K562 (cell line): ENCODE results near the gene DHDDS. TPM values are rescaled to one million over a fixed set of nuclear protein-coding genes. Genes with fewer than 3 reads are reported as not detected.

Source experiments
- BCOR ChIP-seq: fragments of 450-650 bp; IDR thresholded peaks from 2 replicates; pipeline ENCODE4 v1.6.1; 2016
- CBFA2T3 ChIP-seq: fragments of 450-650 bp; IDR thresholded peaks from 2 replicates; pipeline ENCODE4 v1.6.1; 2017
- E2F3 ChIP-seq: fragments of 250-450 bp; sonication (Bioruptor Pico); IDR thresholded peaks from 2 replicates; pipeline ENCODE4 v1.4.0; 2020; ENCODE audit warnings: mild to moderate bottlenecking
- ESRRB ChIP-seq: fragments of 250-450 bp; sonication (Bioruptor Pico); IDR thresholded peaks from 2 replicates; pipeline ENCODE4 v1.5.0; 2020; ENCODE audit warnings: mild to moderate bottlenecking, moderate library complexity, borderline replicate concordance
- FOXA1 ChIP-seq: fragments of 450-650 bp; IDR thresholded peaks from 2 replicates; pipeline ENCODE4 v1.6.1; 2016; ENCODE audit warnings: mild to moderate bottlenecking, borderline replicate concordance
- HDGF ChIP-seq: fragments of 450-650 bp; IDR thresholded peaks from 2 replicates; pipeline ENCODE4 v1.6.1; 2016
- HNRNPLL ChIP-seq: fragments of 200-400 bp; formaldehyde crosslinking; IDR thresholded peaks from 2 replicates; pipeline ENCODE4 v1.6.1; 2017; ENCODE audit warnings: low read length, low read depth, mild to moderate bottlenecking; ENCODE audit not compliant: poor library complexity, severe bottlenecking
- IFI16 ChIP-seq: fragments of 250-450 bp; sonication (Bioruptor Pico); IDR thresholded peaks from 2 replicates; pipeline ENCODE4 v2.1.2; 2022; ENCODE audit warnings: mild to moderate bottlenecking, inconsistent platforms
- NRF1 ChIP-seq, 2 experiments: fragments of 450-650 bp; IDR thresholded peaks in 1 of 2; conservative IDR thresholded peaks in 1 of 2; 2 replicates each; pipeline ENCODE4 v1.6.1; 2014; ENCODE audit warnings: mild to moderate bottlenecking in 2 of 2
- PCBP1 ChIP-seq: fragments of 200-400 bp; formaldehyde crosslinking; IDR thresholded peaks from 2 replicates; pipeline ENCODE4 v1.6.1; 2018; ENCODE audit warnings: mild to moderate bottlenecking, low read depth, low read length; ENCODE audit not compliant: poor library complexity, severe bottlenecking
- PHB2 ChIP-seq: fragments of 450-650 bp; IDR thresholded peaks from 2 replicates; pipeline ENCODE4 v1.6.1; 2017; ENCODE audit warnings: low read depth
- PHF8 ChIP-seq: fragments of 200-600 bp; sonication (generic); IDR thresholded peaks from 2 replicates; pipeline ENCODE4 v1.6.1; 2012; ENCODE audit warnings: mixed run types, mild to moderate bottlenecking, inconsistent platforms, low read length, moderate library complexity, borderline replicate concordance
- POLR2H ChIP-seq: IDR thresholded peaks from 2 replicates; pipeline ENCODE4 v1.6.1; 2016; ENCODE audit warnings: missing genetic modification characterization, low read depth, mild to moderate bottlenecking, control low read depth, missing compliant biosample characterization, moderate library complexity
- RBBP5 ChIP-seq: fragments of 200-600 bp; sonication (generic); IDR thresholded peaks from 2 replicates; pipeline ENCODE4 v1.6.1; 2012; ENCODE audit warnings: borderline replicate concordance, mild to moderate bottlenecking, low read length, control low read depth, inconsistent platforms; ENCODE audit not compliant: insufficient read depth, poor library complexity, severe bottlenecking
- RBM39 ChIP-seq: fragments of 200-400 bp; formaldehyde crosslinking; optimal IDR thresholded peaks from 2 replicates; pipeline ENCODE3; 2018; ENCODE audit warnings: low read depth, low read length
- SRSF7 ChIP-seq: fragments of 200-400 bp; formaldehyde crosslinking; optimal IDR thresholded peaks from 2 replicates; pipeline ENCODE3; 2017; ENCODE audit warnings: mild to moderate bottlenecking, low read depth, low read length
- TGIF2 ChIP-seq: sonication (generic); formaldehyde crosslinking; IDR thresholded peaks from 2 replicates; pipeline ENCODE4 v1.8.1; 2022; ENCODE audit warnings: mild to moderate bottlenecking, missing genetic modification reagents, moderate library complexity
- ZFP30 ChIP-seq: fragments of 250-450 bp; sonication (Bioruptor Pico); IDR thresholded peaks from 2 replicates; pipeline ENCODE4 v1.8.0; 2022; ENCODE audit warnings: moderate library complexity, mild to moderate bottlenecking, inconsistent platforms, borderline replicate concordance
- ZNF121 ChIP-seq: sonication (generic); formaldehyde crosslinking; conservative IDR thresholded peaks from 2 replicates; pipeline ENCODE4 v1.8.0; 2022; ENCODE audit warnings: missing genetic modification reagents
- polyA plus RNA-seq, 8 experiments: library from polyadenylated mRNA; depleted of rRNA in 4 of 8; stranded (reverse) in 5 of 8; unstranded in 3 of 8; fragments of >200 nt; fragmentation: Nextera tagmentation in 2 of 8; fragmentation: Illumina TruSeq in 1 of 8; extraction: Ambion mirVana in 2 of 8; extraction: Trizol in 1 of 8; gene quantifications; 2 replicates each; pipeline versions ENCODE4 v1.2.1 to v1.2.3, GENCODE V29; 2011 to 2014; ENCODE audit warnings: inconsistent platforms in 1 of 8, missing spikeins in 1 of 8
- total RNA-seq, 7 experiments: library from RNA; depleted of rRNA in 6 of 7; stranded (reverse); fragments of >200 nt in 6 of 7; fragmentation: Illumina TruSeq in 2 of 7; extraction: Trizol in 2 of 7; gene quantifications; 2 replicates each; pipeline versions ENCODE4 v1.2.1 to v1.2.3, GENCODE V29; 2011 to 2021; ENCODE audit warnings: low replicate concordance in 1 of 7
- TF ChIP-seq, protein P1 (sequence below), 2 experiments: fragments of 450-650 bp in 1 of 2; sonication (generic) in 1 of 2; formaldehyde crosslinking in 1 of 2; IDR thresholded peaks in 1 of 2; conservative IDR thresholded peaks in 1 of 2; 2 replicates each; pipeline versions ENCODE4 v1.6.1 to v1.8.1; 2016 to 2023; ENCODE audit warnings: mild to moderate bottlenecking in 2 of 2, moderate library complexity in 2 of 2, inconsistent platforms in 1 of 2, missing genetic modification reagents in 1 of 2
- TF ChIP-seq, protein P2 (sequence below): sonication (generic); formaldehyde crosslinking; IDR thresholded peaks from 2 replicates; pipeline ENCODE4 v1.4.0; 2020; ENCODE audit warnings: mild to moderate bottlenecking, missing genetic modification reagents
- TF ChIP-seq, protein P3 (sequence below): fragments of 150-350 bp; conservative IDR thresholded peaks from 2 replicates; pipeline ENCODE4 v1.6.1; 2014; ENCODE audit warnings: low read length

The DHDDS gene
- total and polyA plus RNA-seq, 9 of the 15 experiments (the other 6 are each of a cell fraction or from before 2014, with no cell fraction given), result 33.3 to 55.0 (median 44.3) TPM

DNA sequence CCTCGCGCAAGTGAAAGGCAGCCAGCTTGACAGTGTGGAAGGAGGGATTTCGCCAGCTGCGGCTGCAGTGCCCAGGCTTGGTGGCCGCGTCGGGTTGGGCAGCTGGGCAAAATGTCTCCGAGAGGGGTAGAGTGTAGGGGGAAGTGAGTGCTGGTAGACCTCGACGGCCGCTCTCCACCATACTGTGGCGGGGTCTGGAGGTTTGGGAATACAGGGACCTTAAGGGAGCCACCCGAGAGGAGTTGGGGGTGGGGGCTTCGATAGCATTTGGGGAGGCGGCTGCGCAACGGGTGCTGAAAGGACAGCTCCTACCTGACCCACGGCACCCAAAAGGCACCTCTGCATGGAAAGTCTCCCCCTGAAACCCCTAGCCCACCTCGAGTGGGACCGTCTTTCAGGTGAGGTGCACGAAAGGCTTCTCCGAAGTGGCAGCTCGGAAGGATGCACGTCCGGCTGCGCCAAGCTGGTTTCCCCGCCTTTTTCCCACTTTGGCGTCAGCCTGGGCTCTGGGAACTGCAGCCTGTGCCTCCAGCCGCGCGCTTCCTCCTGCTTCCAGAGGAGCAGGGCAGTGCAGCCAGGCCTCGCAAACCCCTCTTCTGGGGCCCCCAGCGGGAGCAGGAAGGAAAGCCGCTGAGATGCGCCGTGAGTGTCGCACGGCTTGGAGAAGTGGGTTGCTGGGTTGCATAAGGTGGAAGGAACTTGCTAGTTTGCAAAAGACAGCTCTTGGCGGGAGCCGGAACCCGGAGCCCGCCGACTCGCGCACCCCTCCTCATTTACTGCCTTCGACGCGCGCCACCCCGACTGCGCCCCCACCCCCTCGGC, 39.6 kb downstream of the DHDDS start (continued):
- TF ChIP-seq PCBP1 (no peak), NRF1 (conservative IDR thresholded peaks at IDR 0.05 in 1 of 2, IDR thresholded peaks at IDR 0.05 in 1 of 2) (peak; percentile 53 to 62; a peak in 3 of 4 replicates), RBM39 (peak; percentile 76), ZNF121 (CRISPR knock-in tag) (peak; percentile 83), IFI16 (CRISPR knock-in tag) (no peak), CBFA2T3 (no peak), RBBP5 (peak; percentile 27), ZFP30 (CRISPR knock-in tag) (no peak), HDGF (0 out of 2 replicates have a peak, but pooled peaks have one; percentile 42), FOXA1 (no peak), PHF8 (peak; percentile 23; the same call in 1 of the 2 replicates), PHB2 (no peak), E2F3 (peak; percentile 87; the same call in 1 of the 2 replicates), BCOR (no peak; the same call in 1 of the 2 replicates), HNRNPLL (peak; percentile 42), TGIF2 (CRISPR knock-in tag) (0 out of 2 replicates have a peak, but pooled peaks have one; percentile 20), POLR2H (no peak), SRSF7 (no peak), ESRRB (CRISPR knock-in tag) (no peak)
- TF ChIP-seq, protein P1, sequence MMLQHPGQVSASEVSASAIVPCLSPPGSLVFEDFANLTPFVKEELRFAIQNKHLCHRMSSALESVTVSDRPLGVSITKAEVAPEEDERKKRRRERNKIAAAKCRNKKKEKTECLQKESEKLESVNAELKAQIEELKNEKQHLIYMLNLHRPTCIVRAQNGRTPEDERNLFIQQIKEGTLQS (IDR thresholded peaks at IDR 0.05), result no peak
- TF ChIP-seq, protein P1 (CRISPR knock-in tag; conservative IDR thresholded peaks at IDR 0.05), result no peak
- TF ChIP-seq, protein P2, sequence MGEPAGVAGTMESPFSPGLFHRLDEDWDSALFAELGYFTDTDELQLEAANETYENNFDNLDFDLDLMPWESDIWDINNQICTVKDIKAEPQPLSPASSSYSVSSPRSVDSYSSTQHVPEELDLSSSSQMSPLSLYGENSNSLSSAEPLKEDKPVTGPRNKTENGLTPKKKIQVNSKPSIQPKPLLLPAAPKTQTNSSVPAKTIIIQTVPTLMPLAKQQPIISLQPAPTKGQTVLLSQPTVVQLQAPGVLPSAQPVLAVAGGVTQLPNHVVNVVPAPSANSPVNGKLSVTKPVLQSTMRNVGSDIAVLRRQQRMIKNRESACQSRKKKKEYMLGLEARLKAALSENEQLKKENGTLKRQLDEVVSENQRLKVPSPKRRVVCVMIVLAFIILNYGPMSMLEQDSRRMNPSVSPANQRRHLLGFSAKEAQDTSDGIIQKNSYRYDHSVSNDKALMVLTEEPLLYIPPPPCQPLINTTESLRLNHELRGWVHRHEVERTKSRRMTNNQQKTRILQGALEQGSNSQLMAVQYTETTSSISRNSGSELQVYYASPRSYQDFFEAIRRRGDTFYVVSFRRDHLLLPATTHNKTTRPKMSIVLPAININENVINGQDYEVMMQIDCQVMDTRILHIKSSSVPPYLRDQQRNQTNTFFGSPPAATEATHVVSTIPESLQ (CRISPR knock-in tag), result peak; percentile 94
- TF ChIP-seq, protein P3, sequence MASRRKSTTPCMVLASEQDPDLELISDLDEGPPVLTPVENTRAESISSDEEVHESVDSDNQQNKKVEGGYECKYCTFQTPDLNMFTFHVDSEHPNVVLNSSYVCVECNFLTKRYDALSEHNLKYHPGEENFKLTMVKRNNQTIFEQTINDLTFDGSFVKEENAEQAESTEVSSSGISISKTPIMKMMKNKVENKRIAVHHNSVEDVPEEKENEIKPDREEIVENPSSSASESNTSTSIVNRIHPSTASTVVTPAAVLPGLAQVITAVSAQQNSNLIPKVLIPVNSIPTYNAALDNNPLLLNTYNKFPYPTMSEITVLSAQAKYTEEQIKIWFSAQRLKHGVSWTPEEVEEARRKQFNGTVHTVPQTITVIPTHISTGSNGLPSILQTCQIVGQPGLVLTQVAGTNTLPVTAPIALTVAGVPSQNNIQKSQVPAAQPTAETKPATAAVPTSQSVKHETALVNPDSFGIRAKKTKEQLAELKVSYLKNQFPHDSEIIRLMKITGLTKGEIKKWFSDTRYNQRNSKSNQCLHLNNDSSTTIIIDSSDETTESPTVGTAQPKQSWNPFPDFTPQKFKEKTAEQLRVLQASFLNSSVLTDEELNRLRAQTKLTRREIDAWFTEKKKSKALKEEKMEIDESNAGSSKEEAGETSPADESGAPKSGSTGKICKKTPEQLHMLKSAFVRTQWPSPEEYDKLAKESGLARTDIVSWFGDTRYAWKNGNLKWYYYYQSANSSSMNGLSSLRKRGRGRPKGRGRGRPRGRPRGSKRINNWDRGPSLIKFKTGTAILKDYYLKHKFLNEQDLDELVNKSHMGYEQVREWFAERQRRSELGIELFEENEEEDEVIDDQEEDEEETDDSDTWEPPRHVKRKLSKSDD, result no peak; the same call in 1 of the 2 replicates
- TF ChIP-seq, all 486 proteins: peak for 110
